ENCODE measurements around the gene MIA3.

DNA sequence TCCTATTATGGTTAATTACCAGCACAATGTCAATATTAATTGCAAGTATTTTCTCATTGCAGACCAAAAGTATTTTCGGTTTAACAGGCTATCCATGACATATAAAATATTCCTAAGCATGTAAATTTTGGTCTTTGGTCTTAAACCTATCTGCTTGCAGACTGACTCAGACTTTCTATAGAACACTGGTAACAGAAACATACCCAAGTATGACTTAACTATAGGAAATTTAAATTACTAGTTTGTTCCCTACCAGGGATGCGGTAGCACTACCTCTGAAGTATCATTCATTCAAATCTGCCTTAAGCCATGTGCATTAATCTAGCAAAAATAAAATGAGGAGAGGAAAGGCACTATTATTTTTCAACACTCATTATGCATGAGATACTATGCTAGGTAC is 31.1 kb upstream of the MIA3 start:
- TF ChIP-seq POLR2AphosphoS5 (IDR thresholded peaks at IDR 0.05; ENCODE audit: low read depth, low read length) (no peak), SIN3A (IDR thresholded peaks at IDR 0.05; ENCODE audit: borderline replicate concordance, insufficient read depth, low read length) (no peak)
- TF ChIP-seq, protein P1, sequence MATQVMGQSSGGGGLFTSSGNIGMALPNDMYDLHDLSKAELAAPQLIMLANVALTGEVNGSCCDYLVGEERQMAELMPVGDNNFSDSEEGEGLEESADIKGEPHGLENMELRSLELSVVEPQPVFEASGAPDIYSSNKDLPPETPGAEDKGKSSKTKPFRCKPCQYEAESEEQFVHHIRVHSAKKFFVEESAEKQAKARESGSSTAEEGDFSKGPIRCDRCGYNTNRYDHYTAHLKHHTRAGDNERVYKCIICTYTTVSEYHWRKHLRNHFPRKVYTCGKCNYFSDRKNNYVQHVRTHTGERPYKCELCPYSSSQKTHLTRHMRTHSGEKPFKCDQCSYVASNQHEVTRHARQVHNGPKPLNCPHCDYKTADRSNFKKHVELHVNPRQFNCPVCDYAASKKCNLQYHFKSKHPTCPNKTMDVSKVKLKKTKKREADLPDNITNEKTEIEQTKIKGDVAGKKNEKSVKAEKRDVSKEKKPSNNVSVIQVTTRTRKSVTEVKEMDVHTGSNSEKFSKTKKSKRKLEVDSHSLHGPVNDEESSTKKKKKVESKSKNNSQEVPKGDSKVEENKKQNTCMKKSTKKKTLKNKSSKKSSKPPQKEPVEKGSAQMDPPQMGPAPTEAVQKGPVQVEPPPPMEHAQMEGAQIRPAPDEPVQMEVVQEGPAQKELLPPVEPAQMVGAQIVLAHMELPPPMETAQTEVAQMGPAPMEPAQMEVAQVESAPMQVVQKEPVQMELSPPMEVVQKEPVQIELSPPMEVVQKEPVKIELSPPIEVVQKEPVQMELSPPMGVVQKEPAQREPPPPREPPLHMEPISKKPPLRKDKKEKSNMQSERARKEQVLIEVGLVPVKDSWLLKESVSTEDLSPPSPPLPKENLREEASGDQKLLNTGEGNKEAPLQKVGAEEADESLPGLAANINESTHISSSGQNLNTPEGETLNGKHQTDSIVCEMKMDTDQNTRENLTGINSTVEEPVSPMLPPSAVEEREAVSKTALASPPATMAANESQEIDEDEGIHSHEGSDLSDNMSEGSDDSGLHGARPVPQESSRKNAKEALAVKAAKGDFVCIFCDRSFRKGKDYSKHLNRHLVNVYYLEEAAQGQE (IDR thresholded peaks at IDR 0.05; ENCODE audit: insufficient read depth in 1 of 2, low read depth in 2 of 2, low read length in 2 of 2), result no peak

All from PFSK-1 (cell line).